ENCODE data around the gene SCGB3A1. TPM values are rescaled to one million over a fixed set of nuclear protein-coding genes. Genes with fewer than 3 reads are reported as not detected.

The SCGB3A1 gene
- total and polyA plus RNA-seq, 2 of the 4 experiments (the other 2 are of a cell fraction) = not detected

DNA sequence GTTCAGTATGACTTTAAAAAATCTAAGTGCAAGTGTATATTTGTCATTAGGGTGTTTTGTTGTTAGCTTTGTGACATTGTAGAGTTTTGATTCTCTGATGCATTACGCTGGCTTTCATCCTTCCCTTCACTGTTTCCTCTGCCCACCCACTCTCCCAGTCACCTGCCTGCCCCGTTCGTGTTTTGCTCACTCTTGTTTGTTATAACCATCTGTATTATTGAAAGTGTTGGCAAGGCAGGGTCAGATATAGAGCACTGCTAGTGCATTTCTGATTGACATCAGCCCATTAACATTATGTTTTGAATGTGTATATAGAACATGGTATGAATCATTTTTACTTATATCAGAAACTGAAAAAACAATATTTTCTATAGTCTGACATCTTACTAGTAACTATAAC is 27.3 kb downstream of the SCGB3A1 start:
- no peak overlapping the region for H3K18ac ChIP-seq (ENCODE audit: low read depth, low read length)
- 0 out of 2 replicates have a peak, but pooled peaks cover 7% of the 10 kb centered on the region for H4K20me1 ChIP-seq (ENCODE audit: insufficient read depth, low read length)
- in situ Hi-C loops (cut with MboI; ENCODE audit: low sequenced_read_pairs) = no loop called here
- H2BK120ac ChIP-seq (ENCODE audit: low read depth, low read length) = no peak overlapping the region
- no peak overlapping the region for H3K14ac ChIP-seq (replicated peaks; ENCODE audit: low read depth, low read length)
- no peak overlapping the region for H2BK20ac ChIP-seq (ENCODE audit: low read depth, low read length)
- no peak overlapping the region for H2AK5ac ChIP-seq (ENCODE audit: low read depth, low read length)
- no peak for ATAC-seq (ENCODE audit: low read depth)
- H2BK5ac ChIP-seq (ENCODE audit: low read depth, low read length, poor library complexity, severe bottlenecking) = no peak overlapping the region
- H3K23ac ChIP-seq (ENCODE audit: low read depth, low read length) = no peak overlapping the region
- H4K8ac ChIP-seq (ENCODE audit: low read depth in 2 of 2, low read length in 2 of 2) = no peak overlapping the region
- peaks cover 21% of the 10 kb centered on the region for H3K36me3 ChIP-seq (ENCODE audit: control insufficient read depth, insufficient read depth, low read length)
- ChIA-PET POLR2A (ENCODE audit: unreplicated experiment) (no interaction called here), CTCF (no interaction called here)
- no peak overlapping the region for H3K9ac ChIP-seq (ENCODE audit: low read depth, low read length)
- no CpG with 5 or more reads among the region's 3 CpGs for WGBS, 2 experiments (ENCODE audit: extremely low coverage in 2 of 2, insufficient read length in 1 of 2)
- no peak overlapping the region for H3K4me3 ChIP-seq (ENCODE audit: insufficient read depth, low read depth, low read length)
- H3K9me3 ChIP-seq (ENCODE audit: control insufficient read depth, insufficient read depth, low read length) = no peaks in the 10 kb centered on the region
- H3K4me1 ChIP-seq (ENCODE audit: control insufficient read depth, insufficient read depth, low read length) = peaks cover 5% of the 10 kb centered on the region
- no TSS peak for BruUV-seq (replicated peaks)
- H4K91ac ChIP-seq (ENCODE audit: insufficient read depth, low read depth, low read length) = no peak overlapping the region
- H3K56ac ChIP-seq (ENCODE audit: extremely low read depth, insufficient read depth, low read length) = no peak overlapping the region
- peaks cover 34 to 36% of the 10 kb centered on the region in 2 experiments for H3K79me1 ChIP-seq (ENCODE audit: low read depth in 1 of 2, low read length in 2 of 2)
- H2AFZ ChIP-seq (replicated peaks; ENCODE audit: low read length, poor library complexity) = no peak overlapping the region
- dilution Hi-C loops (cut with HindIII; ENCODE audit: low sequenced_read_pairs, unreplicated experiment) = no loop called here
- no peaks in the 10 kb centered on the region for H3K9me1 ChIP-seq (ENCODE audit: insufficient read depth, low read length)
- H3K27ac ChIP-seq (ENCODE audit: insufficient read depth, low read length) = no peak overlapping the region
- no peak for TF ChIP-seq POLR2A (IDR thresholded peaks at IDR 0.05; ENCODE audit: low read depth, low read length)
- TF ChIP-seq, protein P1, sequence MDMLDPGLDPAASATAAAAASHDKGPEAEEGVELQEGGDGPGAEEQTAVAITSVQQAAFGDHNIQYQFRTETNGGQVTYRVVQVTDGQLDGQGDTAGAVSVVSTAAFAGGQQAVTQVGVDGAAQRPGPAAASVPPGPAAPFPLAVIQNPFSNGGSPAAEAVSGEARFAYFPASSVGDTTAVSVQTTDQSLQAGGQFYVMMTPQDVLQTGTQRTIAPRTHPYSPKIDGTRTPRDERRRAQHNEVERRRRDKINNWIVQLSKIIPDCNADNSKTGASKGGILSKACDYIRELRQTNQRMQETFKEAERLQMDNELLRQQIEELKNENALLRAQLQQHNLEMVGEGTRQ (IDR thresholded peaks at IDR 0.05; ENCODE audit: low read depth, low read length) = no peak
- TF ChIP-seq RAD21 (IDR thresholded peaks at IDR 0.05; ENCODE audit: low read length) = no peak
- no peak for TF ChIP-seq CEBPB (IDR thresholded peaks at IDR 0.05; ENCODE audit: low read depth, low read length)
- no peak for TF ChIP-seq NFE2L2 (IDR thresholded peaks at IDR 0.05; ENCODE audit: low read depth, low read length)
- no peaks in the 10 kb centered on the region for H3K27me3 ChIP-seq (ENCODE audit: control insufficient read depth, insufficient read depth, low read length)
- intact Hi-C loops (cut with micrococcal nuclease) = no loop called here
- no peak overlapping the region for H2AK9ac ChIP-seq (replicated peaks; ENCODE audit: low read depth, low read length, poor library complexity)
- H3K4me2 ChIP-seq (ENCODE audit: low read depth, low read length) = no peak overlapping the region
- no peak overlapping the region for H2BK15ac ChIP-seq (ENCODE audit: low read depth, low read length)
- DNase-seq = no peak
- H4K5ac ChIP-seq (ENCODE audit: low read depth, low read length) = no peak overlapping the region
- no peak overlapping the region for H3K4ac ChIP-seq (ENCODE audit: low read depth, low read length)
